PC-9 (cell line): Measurements from ENCODE around the gene TAS2R38.

ENCODE experiments used
- EZH2 ChIP-seq: fragments of 200-600 bp; sonication (generic); IDR thresholded peaks from 2 replicates; pipeline ENCODE4 v1.8.0; 2017; ENCODE audit warnings: antibody characterized with exemption, low read depth
- TF ChIP-seq, protein P1 (sequence below): fragments of 200-600 bp; sonication (generic); conservative IDR thresholded peaks from 2 replicates; pipeline ENCODE4 v1.6.1; 2017; ENCODE audit warnings: mixed run types, antibody characterized with exemption, mild to moderate bottlenecking, moderate library complexity

DNA sequence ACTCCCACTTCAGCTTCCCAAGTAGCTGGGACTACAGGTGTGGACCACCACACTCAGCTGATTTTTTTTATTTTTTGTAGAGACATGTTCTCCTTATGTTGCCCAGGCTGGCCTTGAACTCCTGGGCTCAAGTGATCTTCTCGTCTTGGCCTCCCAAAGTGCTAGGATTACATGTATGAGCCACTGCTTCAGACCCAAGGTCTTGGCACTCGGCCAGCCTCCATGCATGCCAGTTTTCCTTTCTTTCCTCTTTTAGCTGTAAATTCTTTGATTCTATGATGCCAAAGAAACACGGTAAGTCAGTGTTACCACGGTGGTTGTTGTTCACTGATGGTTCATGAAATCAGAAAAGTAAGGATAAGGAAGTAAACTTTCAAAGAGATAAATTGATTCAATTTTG lies 19.1 kb upstream of the TAS2R38 start:
- TF ChIP-seq, protein P1, sequence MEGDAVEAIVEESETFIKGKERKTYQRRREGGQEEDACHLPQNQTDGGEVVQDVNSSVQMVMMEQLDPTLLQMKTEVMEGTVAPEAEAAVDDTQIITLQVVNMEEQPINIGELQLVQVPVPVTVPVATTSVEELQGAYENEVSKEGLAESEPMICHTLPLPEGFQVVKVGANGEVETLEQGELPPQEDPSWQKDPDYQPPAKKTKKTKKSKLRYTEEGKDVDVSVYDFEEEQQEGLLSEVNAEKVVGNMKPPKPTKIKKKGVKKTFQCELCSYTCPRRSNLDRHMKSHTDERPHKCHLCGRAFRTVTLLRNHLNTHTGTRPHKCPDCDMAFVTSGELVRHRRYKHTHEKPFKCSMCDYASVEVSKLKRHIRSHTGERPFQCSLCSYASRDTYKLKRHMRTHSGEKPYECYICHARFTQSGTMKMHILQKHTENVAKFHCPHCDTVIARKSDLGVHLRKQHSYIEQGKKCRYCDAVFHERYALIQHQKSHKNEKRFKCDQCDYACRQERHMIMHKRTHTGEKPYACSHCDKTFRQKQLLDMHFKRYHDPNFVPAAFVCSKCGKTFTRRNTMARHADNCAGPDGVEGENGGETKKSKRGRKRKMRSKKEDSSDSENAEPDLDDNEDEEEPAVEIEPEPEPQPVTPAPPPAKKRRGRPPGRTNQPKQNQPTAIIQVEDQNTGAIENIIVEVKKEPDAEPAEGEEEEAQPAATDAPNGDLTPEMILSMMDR: no peak
- no peak for TF ChIP-seq EZH2
